ENCODE results near the gene FLNB. TPM values are rescaled to one million over a fixed set of nuclear protein-coding genes. Genes with fewer than 3 reads are reported as not detected.

The FLNB gene
- total RNA-seq, 1 donor from 2014 or later = 216 TPM

GRCh38 chr3:58072052-58072762, 64.0 kb downstream of the FLNB start:
- H3K4me1 Mint-ChIP-seq (ENCODE audit: unreplicated experiment) = peaks cover 31% of the 10 kb centered on the region
- no peaks in the 10 kb centered on the region for H3K9me3 Mint-ChIP-seq (ENCODE audit: unreplicated experiment)
- H3K27ac Mint-ChIP-seq (ENCODE audit: unreplicated experiment) = no peak overlapping the region
- peaks cover 8% of the 10 kb centered on the region for H3K36me3 Mint-ChIP-seq (ENCODE audit: low read depth, unreplicated experiment)
- DNase-seq (ENCODE audit: low spot score) = no peak
- TF ChIP-seq CTCF (IDR thresholded peaks at IDR 0.05; ENCODE audit: unreplicated experiment) = no peak
- H3K4me3 Mint-ChIP-seq (ENCODE audit: unreplicated experiment) = no peak overlapping the region
- peaks cover 6% of the 10 kb centered on the region for H3K27me3 Mint-ChIP-seq (ENCODE audit: unreplicated experiment)

DNA sequence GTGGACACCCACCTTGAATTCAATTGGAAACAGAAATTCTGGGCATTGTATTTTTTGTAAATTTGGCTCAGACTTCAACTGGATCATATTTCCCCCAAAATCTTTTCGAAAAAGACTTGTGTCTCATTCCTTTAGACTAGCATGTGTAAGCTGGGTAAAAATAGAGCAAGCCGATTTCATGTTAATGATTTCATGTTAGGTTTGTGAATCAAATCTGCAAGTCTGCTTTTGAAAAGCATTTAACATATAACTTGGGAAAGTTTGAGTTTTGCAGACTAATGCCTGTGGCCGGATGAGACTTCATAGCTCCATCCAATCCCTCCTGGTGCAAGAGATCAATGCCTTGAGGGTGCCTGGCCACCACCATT, 64.5 kb downstream of the FLNB start:
- Mint-ChIP-seq H3K4me3 (ENCODE audit: unreplicated experiment) (no peak overlapping the region), H3K4me1 (ENCODE audit: unreplicated experiment) (peaks cover 31% of the 10 kb centered on the region), H3K27ac (ENCODE audit: unreplicated experiment) (no peak overlapping the region), H3K36me3 (ENCODE audit: low read depth, unreplicated experiment) (peaks cover 11% of the 10 kb centered on the region), H3K27me3 (ENCODE audit: unreplicated experiment) (peaks cover 6% of the 10 kb centered on the region), H3K9me3 (ENCODE audit: unreplicated experiment) (no peaks in the 10 kb centered on the region)
- no peak for DNase-seq (ENCODE audit: low spot score)
- TF ChIP-seq CTCF (IDR thresholded peaks at IDR 0.05; ENCODE audit: unreplicated experiment) = no peak

DNA sequence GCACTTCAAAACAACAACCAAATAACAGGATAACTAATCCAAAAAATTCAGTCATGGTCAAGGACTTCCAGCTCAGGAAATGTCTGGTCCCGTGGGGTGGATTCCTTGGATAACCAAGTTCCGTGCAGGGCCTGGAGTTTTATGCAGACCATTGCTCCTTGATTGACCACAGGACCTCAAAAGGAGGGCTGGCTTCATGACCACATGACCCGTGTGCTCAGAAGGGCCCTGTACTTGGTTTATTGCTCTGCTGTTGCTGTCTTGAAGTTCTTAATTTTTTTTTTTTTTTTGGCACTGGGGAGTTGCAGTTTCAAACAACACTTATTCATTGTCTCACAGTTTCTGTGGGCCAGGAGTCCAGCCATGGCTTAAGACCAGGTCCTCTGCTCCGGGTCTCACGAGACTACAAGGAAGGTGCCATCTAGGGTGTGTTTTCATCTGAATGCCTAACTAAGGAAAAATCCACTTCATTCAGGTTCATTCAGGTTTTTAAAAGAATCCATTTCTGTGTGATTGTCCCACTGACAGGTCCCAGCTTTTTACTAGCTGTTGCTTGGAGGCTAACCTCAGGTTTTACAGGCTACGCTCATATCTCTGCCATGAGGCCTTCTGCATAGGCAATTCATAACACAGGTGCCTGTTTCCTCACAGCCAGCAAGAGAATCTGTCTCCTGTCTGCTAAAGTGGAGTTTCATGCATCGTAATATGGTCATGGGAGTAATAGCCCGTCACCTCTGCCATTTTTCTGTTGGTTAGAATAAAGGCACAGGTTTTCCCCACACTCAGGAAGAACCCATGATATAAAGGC, 65.3 kb downstream of the FLNB start:
- Mint-ChIP-seq H3K9me3 (ENCODE audit: unreplicated experiment) (no peaks in the 10 kb centered on the region), H3K27me3 (ENCODE audit: unreplicated experiment) (peaks cover 3% of the 10 kb centered on the region), H3K4me1 (ENCODE audit: unreplicated experiment) (peaks cover 24% of the 10 kb centered on the region), H3K27ac (ENCODE audit: unreplicated experiment) (no peak overlapping the region), H3K36me3 (ENCODE audit: low read depth, unreplicated experiment) (peaks cover 16% of the 10 kb centered on the region), H3K4me3 (ENCODE audit: unreplicated experiment) (no peak overlapping the region)
- no peak for DNase-seq (ENCODE audit: low spot score)
- TF ChIP-seq CTCF (IDR thresholded peaks at IDR 0.05; ENCODE audit: unreplicated experiment) = no peak

GRCh38 chr3:58074116-58074715, 66.0 kb downstream of the FLNB start:
- Mint-ChIP-seq H3K36me3 (ENCODE audit: low read depth, unreplicated experiment) (peaks cover 21% of the 10 kb centered on the region), H3K9me3 (ENCODE audit: unreplicated experiment) (no peaks in the 10 kb centered on the region), H3K27me3 (ENCODE audit: unreplicated experiment) (peaks cover 3% of the 10 kb centered on the region), H3K4me1 (ENCODE audit: unreplicated experiment) (peaks cover 21% of the 10 kb centered on the region), H3K27ac (ENCODE audit: unreplicated experiment) (no peak overlapping the region), H3K4me3 (ENCODE audit: unreplicated experiment) (no peak overlapping the region)
- TF ChIP-seq CTCF (IDR thresholded peaks at IDR 0.05; ENCODE audit: unreplicated experiment) = no peak
- DNase-seq (ENCODE audit: low spot score) = no peak

Measured in endothelial cell (in vitro differentiated cells).